Measurements from ENCODE around the gene PTPRF.

PTPRF gene

GRCh38 chr1:43554444-43554992 is 23.8 kb downstream of the PTPRF start:
- Histone ChIP-seq H3K18ac (ENCODE audit: low read depth in 1 of 2, low read length in 2 of 2) (no peak overlapping the region), H3K4me3 (ENCODE audit: insufficient read depth in 1 of 2, low read depth in 1 of 2, low read length in 2 of 2) (no peak overlapping the region), H2BK15ac (ENCODE audit: low read depth, poor library complexity, severe bottlenecking) (no peak overlapping the region), H3K4me2 (ENCODE audit: low read length, poor library complexity, severe bottlenecking) (no peak overlapping the region), H2BK120ac (ENCODE audit: low read depth, low read length) (no peak overlapping the region), H2AK5ac (ENCODE audit: low read length, severe bottlenecking) (no peak overlapping the region), H2BK5ac (ENCODE audit: low read depth, low read length, poor library complexity, severe bottlenecking) (no peak overlapping the region), H3K36me3 (ENCODE audit: control insufficient read depth in 1 of 2, insufficient read depth in 2 of 2, low read depth in 1 of 2, low read length in 2 of 2) (peaks cover 5 to 29% of the 10 kb centered on the region in 2 experiments), H4K8ac (ENCODE audit: low read length) (no peak overlapping the region), H3K9ac (ENCODE audit: low read length) (no peak overlapping the region), H3K23ac (ENCODE audit: low read length in 2 of 2) (no peak overlapping the region), H2AFZ (ENCODE audit: low read depth, low read length) (no peak overlapping the region), H3K27ac (ENCODE audit: low read length, poor library complexity, severe bottlenecking) (no peak overlapping the region), H3K27me3 (ENCODE audit: control insufficient read depth in 1 of 2, insufficient read depth in 1 of 2, low read length in 2 of 2) (no peaks in the 10 kb centered on the region), H3K9me3 (ENCODE audit: control insufficient read depth, low read length) (no peaks in the 10 kb centered on the region), H3K4me1 (ENCODE audit: control insufficient read depth, insufficient read depth, low read depth, low read length) (peaks cover 23% of the 10 kb centered on the region), H3K79me1 (replicated peaks; ENCODE audit: low read length, poor library complexity, severe bottlenecking) (peaks cover 16% of the 10 kb centered on the region), H2BK12ac (ENCODE audit: low read length in 2 of 2) (no peak overlapping the region), H4K91ac (ENCODE audit: low read length) (no peak overlapping the region), H3K14ac (ENCODE audit: low read length in 2 of 2) (no peak overlapping the region), H3K4ac (ENCODE audit: low read depth in 1 of 2, low read length in 2 of 2) (no peak overlapping the region)
- DNase-seq: peak; percentile 65
- WGBS: 89% methylated on average over 5 of the region's 6 CpGs

GRCh38 chr1:43556782-43557181 is 26.1 kb downstream of the PTPRF start:
- Histone ChIP-seq H2BK5ac (ENCODE audit: low read depth, low read length, poor library complexity, severe bottlenecking) (no peak overlapping the region), H4K91ac (ENCODE audit: low read length) (no peak overlapping the region), H2BK15ac (ENCODE audit: low read depth, poor library complexity, severe bottlenecking) (no peak overlapping the region), H2BK120ac (ENCODE audit: low read depth, low read length) (no peak overlapping the region), H4K8ac (ENCODE audit: low read length) (no peak overlapping the region), H3K36me3 (ENCODE audit: control insufficient read depth in 1 of 2, insufficient read depth in 2 of 2, low read depth in 1 of 2, low read length in 2 of 2) (peaks cover 5 to 37% of the 10 kb centered on the region in 2 experiments), H3K4me2 (ENCODE audit: low read length, poor library complexity, severe bottlenecking) (no peak overlapping the region), H2AK5ac (ENCODE audit: low read length, severe bottlenecking) (no peak overlapping the region), H3K4me3 (ENCODE audit: insufficient read depth in 1 of 2, low read depth in 1 of 2, low read length in 2 of 2) (no peak overlapping the region), H2AFZ (ENCODE audit: low read depth, low read length) (no peak overlapping the region), H3K9ac (ENCODE audit: low read length) (no peak overlapping the region), H3K14ac (ENCODE audit: low read length in 2 of 2) (no peak overlapping the region), H3K79me1 (replicated peaks; ENCODE audit: low read length, poor library complexity, severe bottlenecking) (peaks cover 20% of the 10 kb centered on the region), H3K9me3 (ENCODE audit: control insufficient read depth, low read length) (no peaks in the 10 kb centered on the region), H2BK12ac (ENCODE audit: low read length in 2 of 2) (peak overlapping the region in 1 of 2 experiments; percentile 70), H3K23ac (ENCODE audit: low read length in 2 of 2) (no peak overlapping the region), H3K27me3 (ENCODE audit: control insufficient read depth in 1 of 2, insufficient read depth in 1 of 2, low read length in 2 of 2) (no peaks in the 10 kb centered on the region), H3K27ac (ENCODE audit: low read length, poor library complexity, severe bottlenecking) (no peak overlapping the region), H3K4ac (ENCODE audit: low read depth in 1 of 2, low read length in 2 of 2) (no peak overlapping the region), H3K4me1 (ENCODE audit: control insufficient read depth, insufficient read depth, low read depth, low read length) (peaks cover 20% of the 10 kb centered on the region), H3K18ac (ENCODE audit: low read depth in 1 of 2, low read length in 2 of 2) (no peak overlapping the region)
- DNase-seq: no peak
- WGBS: 94% methylated on average over 6 of the region's 6 CpGs

GRCh38 chr1:43557744-43558245 is 27.1 kb downstream of the PTPRF start:
- Histone ChIP-seq H3K36me3 (ENCODE audit: control insufficient read depth in 1 of 2, insufficient read depth in 2 of 2, low read depth in 1 of 2, low read length in 2 of 2) (peaks cover 5 to 37% of the 10 kb centered on the region in 2 experiments), H3K27ac (ENCODE audit: low read length, poor library complexity, severe bottlenecking) (no peak overlapping the region), H3K4ac (ENCODE audit: low read depth in 1 of 2, low read length in 2 of 2) (peak overlapping the region; percentile 33 to 69), H3K9ac (ENCODE audit: low read length) (no peak overlapping the region), H3K23ac (ENCODE audit: low read length in 2 of 2) (peak overlapping the region in 1 of 2 experiments; percentile 46), H2AK5ac (ENCODE audit: low read length, severe bottlenecking) (no peak overlapping the region), H4K8ac (ENCODE audit: low read length) (peak overlapping the region; percentile 97), H3K27me3 (ENCODE audit: control insufficient read depth in 1 of 2, insufficient read depth in 1 of 2, low read length in 2 of 2) (no peaks in the 10 kb centered on the region), H4K91ac (ENCODE audit: low read length) (peak overlapping the region; percentile 84), H3K18ac (ENCODE audit: low read depth in 1 of 2, low read length in 2 of 2) (peak overlapping the region; percentile 75 to 95), H2BK5ac (ENCODE audit: low read depth, low read length, poor library complexity, severe bottlenecking) (no peak overlapping the region), H2AFZ (ENCODE audit: low read depth, low read length) (peak overlapping the region; percentile 84), H3K14ac (ENCODE audit: low read length in 2 of 2) (peak overlapping the region in 1 of 2 experiments; percentile 79), H3K79me1 (replicated peaks; ENCODE audit: low read length, poor library complexity, severe bottlenecking) (peaks cover 20% of the 10 kb centered on the region), H2BK120ac (ENCODE audit: low read depth, low read length) (no peak overlapping the region), H3K9me3 (ENCODE audit: control insufficient read depth, low read length) (no peaks in the 10 kb centered on the region), H3K4me1 (ENCODE audit: control insufficient read depth, insufficient read depth, low read depth, low read length) (peaks cover 20% of the 10 kb centered on the region), H3K4me2 (ENCODE audit: low read length, poor library complexity, severe bottlenecking) (no peak overlapping the region), H3K4me3 (ENCODE audit: insufficient read depth in 1 of 2, low read depth in 1 of 2, low read length in 2 of 2) (peak overlapping the region in 1 of 2 experiments; percentile 33), H2BK12ac (ENCODE audit: low read length in 2 of 2) (peak overlapping the region in 1 of 2 experiments; percentile 89), H2BK15ac (ENCODE audit: low read depth, poor library complexity, severe bottlenecking) (no peak overlapping the region)
- DNase-seq: peak; percentile 24
- 42% methylated on average over 5 of the region's 9 CpGs for WGBS

DNA sequence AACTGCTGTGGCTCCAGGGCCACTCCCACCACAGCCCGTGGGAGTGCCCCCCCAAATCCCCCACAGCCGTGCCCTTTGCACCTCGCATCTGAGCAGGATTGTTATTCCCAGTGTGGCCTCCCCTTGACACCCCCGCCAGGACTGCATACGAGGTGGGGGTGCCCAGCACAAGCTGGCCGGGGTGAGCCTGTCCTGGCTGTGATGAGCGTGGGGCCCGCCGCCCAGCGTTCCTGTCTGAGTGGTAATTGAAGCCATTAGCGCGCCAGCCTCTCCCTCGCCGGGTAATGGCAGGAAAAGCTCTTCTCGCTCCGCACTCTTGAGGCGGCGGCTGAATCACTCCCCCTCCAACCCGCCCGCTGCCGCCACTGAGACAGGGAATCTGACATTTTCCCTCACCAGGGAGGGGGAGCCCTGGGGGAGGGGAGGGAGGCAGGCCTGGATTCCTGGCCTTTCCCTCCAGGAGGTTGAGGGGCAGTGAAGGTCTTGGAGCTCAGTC is 27.7 kb downstream of the PTPRF start:
- Histone ChIP-seq H3K9ac (ENCODE audit: low read length) (peak overlapping the region; percentile 38), H2BK15ac (ENCODE audit: low read depth, poor library complexity, severe bottlenecking) (peak overlapping the region; percentile 28), H3K4me1 (ENCODE audit: control insufficient read depth, insufficient read depth, low read depth, low read length) (peaks cover 20% of the 10 kb centered on the region), H3K36me3 (ENCODE audit: control insufficient read depth in 1 of 2, insufficient read depth in 2 of 2, low read depth in 1 of 2, low read length in 2 of 2) (peaks cover 5 to 35% of the 10 kb centered on the region in 2 experiments), H2BK12ac (ENCODE audit: low read length in 2 of 2) (peak overlapping the region; percentile 56 to 89), H2BK5ac (ENCODE audit: low read depth, low read length, poor library complexity, severe bottlenecking) (no peak overlapping the region), H3K9me3 (ENCODE audit: control insufficient read depth, low read length) (no peaks in the 10 kb centered on the region), H4K91ac (ENCODE audit: low read length) (peak overlapping the region; percentile 84), H2AFZ (ENCODE audit: low read depth, low read length) (peak overlapping the region; percentile 84), H3K4me3 (ENCODE audit: insufficient read depth in 1 of 2, low read depth in 1 of 2, low read length in 2 of 2) (peak overlapping the region in 1 of 2 experiments; percentile 33), H3K23ac (ENCODE audit: low read length in 2 of 2) (peak overlapping the region in 1 of 2 experiments; percentile 46), H3K27me3 (ENCODE audit: control insufficient read depth in 1 of 2, insufficient read depth in 1 of 2, low read length in 2 of 2) (no peaks in the 10 kb centered on the region), H3K4me2 (ENCODE audit: low read length, poor library complexity, severe bottlenecking) (peak overlapping the region; percentile 45), H3K18ac (ENCODE audit: low read depth in 1 of 2, low read length in 2 of 2) (peak overlapping the region; percentile 75 to 95), H3K14ac (ENCODE audit: low read length in 2 of 2) (peak overlapping the region in 1 of 2 experiments; percentile 79), H4K8ac (ENCODE audit: low read length) (peak overlapping the region; percentile 97), H3K4ac (ENCODE audit: low read depth in 1 of 2, low read length in 2 of 2) (peak overlapping the region; percentile 6 to 69), H3K79me1 (replicated peaks; ENCODE audit: low read length, poor library complexity, severe bottlenecking) (peaks cover 18% of the 10 kb centered on the region), H3K27ac (ENCODE audit: low read length, poor library complexity, severe bottlenecking) (no peak overlapping the region), H2BK120ac (ENCODE audit: low read depth, low read length) (peak overlapping the region; percentile 66), H2AK5ac (ENCODE audit: low read length, severe bottlenecking) (peak overlapping the region; percentile 29)
- WGBS: 3% methylated on average over 14 of the region's 21 CpGs
- peak; percentile 78 for DNase-seq
